ENCODE data around the gene ABI3.

Gene ABI3

GRCh38 chr17:49191409-49191916 lies 19.0 kb upstream of the ABI3 start:
- in situ Hi-C loops (cut with MboI; ENCODE audit: low sequenced_read_pairs, unreplicated experiment), result no loop called here
- peak; percentile 55 for DNase-seq (ENCODE audit: low spot score)
- TF ChIP-seq CTCF (IDR thresholded peaks at IDR 0.05; ENCODE audit: borderline replicate concordance, control extremely low read depth, extremely low read depth, insufficient read depth, missing control alignments), result no peak

- peak; percentile 42 for TF ChIP-seq CTCF (IDR thresholded peaks at IDR 0.05; ENCODE audit: borderline replicate concordance, control extremely low read depth, extremely low read depth, insufficient read depth, missing control alignments)
- peak; percentile 69 for DNase-seq (ENCODE audit: low spot score)
- in situ Hi-C loops (cut with MboI; ENCODE audit: low sequenced_read_pairs, unreplicated experiment), result no loop called here
These were observed 18.4 kb upstream of the ABI3 start for GRCh38 chr17:49191917-49192741.

GRCh38 chr17:49193513-49194296 lies 16.8 kb upstream of the ABI3 start:
- in situ Hi-C loops (cut with MboI; ENCODE audit: low sequenced_read_pairs, unreplicated experiment), result no loop called here
- peak; percentile 57 for DNase-seq (ENCODE audit: low spot score)
- TF ChIP-seq CTCF (IDR thresholded peaks at IDR 0.05; ENCODE audit: borderline replicate concordance, control extremely low read depth, extremely low read depth, insufficient read depth, missing control alignments), result no peak

GRCh38 chr17:49194297-49194607 lies 16.3 kb upstream of the ABI3 start:
- peak; percentile 15 for DNase-seq (ENCODE audit: low spot score)
- in situ Hi-C loops (cut with MboI; ENCODE audit: low sequenced_read_pairs, unreplicated experiment), result no loop called here
- no peak for TF ChIP-seq CTCF (IDR thresholded peaks at IDR 0.05; ENCODE audit: borderline replicate concordance, control extremely low read depth, extremely low read depth, insufficient read depth, missing control alignments)

- in situ Hi-C loops (cut with MboI; ENCODE audit: low sequenced_read_pairs, unreplicated experiment), result no loop called here
- no peak for TF ChIP-seq CTCF (IDR thresholded peaks at IDR 0.05; ENCODE audit: borderline replicate concordance, control extremely low read depth, extremely low read depth, insufficient read depth, missing control alignments)
- no peak for DNase-seq (ENCODE audit: low spot score)
These were observed 14.8 kb upstream of the ABI3 start for GRCh38 chr17:49195751-49196150.

GRCh38 chr17:49196520-49196919 lies 14.0 kb upstream of the ABI3 start:
- no peak for DNase-seq (ENCODE audit: low spot score)
- in situ Hi-C loops (cut with MboI; ENCODE audit: low sequenced_read_pairs, unreplicated experiment), result no loop called here
- no peak for TF ChIP-seq CTCF (IDR thresholded peaks at IDR 0.05; ENCODE audit: borderline replicate concordance, control extremely low read depth, extremely low read depth, insufficient read depth, missing control alignments)

All from GM13976 (cell line).